22Rv1 (cell line): ENCODE data around the gene PDGFRB.

Experiments used
- H3K27ac ChIP-seq: fragments of 450-650 bp; 2 replicates; pipeline ENCODE4 v1.5.1; 2017
- CTCF ChIP-seq: fragments of 450-650 bp; IDR thresholded peaks from 2 replicates; pipeline ENCODE4 v1.5.1; 2017; ENCODE audit warnings: mild to moderate bottlenecking
- ZFX ChIP-seq: fragments of 450-650 bp; IDR thresholded peaks from 2 replicates; pipeline ENCODE4 v1.6.1; 2017; ENCODE audit warnings: antibody characterized with exemption, borderline replicate concordance

PDGFRB gene

GRCh38 chr5:150155258-150156026 is at the start of gene PDGFRB:
Gene PDGFRB (minus strand): TSS chr5:150155845. CDS start chr5:150137047, 18,798 bp downstream.
- TF ChIP-seq ZFX (no peak), CTCF (no peak)
- no peak within 1 kb of the TSS for H3K27ac ChIP-seq

- TF ChIP-seq CTCF (no peak), ZFX (no peak)
Observed at GRCh38 chr5:150204590-150204960, 48.9 kb upstream of the PDGFRB start.

GRCh38 chr5:150203832-150204589 is 48.4 kb upstream of the PDGFRB start:
- H3K27ac ChIP-seq: no peak overlapping the region
- no peak for TF ChIP-seq ZFX
- no peak for TF ChIP-seq CTCF

More at GRCh38 chr5:150204590-150204960, 48.9 kb upstream of the PDGFRB start:
- no peak overlapping the region for H3K27ac ChIP-seq

GRCh38 chr5:150202501-150202900 is 46.9 kb upstream of the PDGFRB start:
- no peak for TF ChIP-seq CTCF
- H3K27ac ChIP-seq: no peak overlapping the region

- H3K27ac ChIP-seq: no peak overlapping the region
- no peak for TF ChIP-seq ZFX
- no peak for TF ChIP-seq CTCF
Observed at GRCh38 chr5:150197476-150197875, 41.8 kb upstream of the PDGFRB start.

GRCh38 chr5:150196986-150197385 is 41.3 kb upstream of the PDGFRB start:
- TF ChIP-seq ZFX (no peak), CTCF (no peak)
- H3K27ac ChIP-seq: no peak overlapping the region

GRCh38 chr5:150196514-150196913 is 40.9 kb upstream of the PDGFRB start:
- TF ChIP-seq ZFX (no peak), CTCF (no peak)
- no peak overlapping the region for H3K27ac ChIP-seq
